Fibroblast of lung (primary cell): ENCODE data around the gene MSS51. TPM values are rescaled to one million over a fixed set of nuclear protein-coding genes. Genes with fewer than 3 reads are reported as not detected.
"Not testable (repeated sequence)": the region's sequence is repeated elsewhere in the genome, so short reads cannot be mapped to it uniquely, and the experiment has no call there.

Experiments used
- DNase-seq, 2 donors: peaks; one replicate each; pipeline versions ENCODE4 v3.0.0 to v3.0.0-alpha.2; 2010; ENCODE audit warnings: low read depth in 2 of 2
- H2AFZ ChIP-seq: 2 replicates; pipeline ENCODE4 v1.5.1; 2012; ENCODE audit warnings: low read length, control low read depth, inconsistent platforms
- H3K27ac ChIP-seq: 2 replicates; pipeline ENCODE4 v1.5.1; 2011; ENCODE audit warnings: low read length, control low read depth; ENCODE audit not compliant: insufficient read depth
- H3K27me3 ChIP-seq: 2 replicates; pipeline ENCODE4 v1.5.1; 2011; ENCODE audit warnings: mild to moderate bottlenecking, low read length; ENCODE audit not compliant: control insufficient read depth, insufficient read depth
- H3K36me3 ChIP-seq: 2 replicates; pipeline ENCODE4 v1.5.1; 2011; ENCODE audit warnings: low read length; ENCODE audit not compliant: control insufficient read depth, insufficient read depth
- H3K4me1 ChIP-seq: 2 replicates; pipeline ENCODE4 v1.5.1; 2011; ENCODE audit warnings: low read length; ENCODE audit not compliant: control insufficient read depth, insufficient read depth; ENCODE audit errors: extremely low read depth
- H3K4me2 ChIP-seq: 2 replicates; pipeline ENCODE4 v1.5.1; 2011; ENCODE audit warnings: low read length, control low read depth; ENCODE audit not compliant: insufficient read depth; ENCODE audit errors: extremely low read depth
- H3K4me3 ChIP-seq, 4 experiments: fragments of 200-600 bp in 1 of 4; sonication (generic) in 1 of 4; replicated peaks in 1 of 4; 2 replicates each; pipeline ENCODE4 v1.5.1; 2011 to 2016; ENCODE audit warnings: low read length in 4 of 4, low read depth in 3 of 4, mild to moderate bottlenecking in 3 of 4, control low read depth in 2 of 4, inconsistent platforms in 1 of 4, mixed read lengths in 1 of 4; ENCODE audit not compliant: insufficient read depth in 1 of 4; ENCODE audit errors: control extremely low read depth in 1 of 4
- H3K79me2 ChIP-seq: 2 replicates; pipeline ENCODE4 v1.5.1; 2012; ENCODE audit warnings: mild to moderate bottlenecking, low read length, inconsistent platforms; ENCODE audit not compliant: control insufficient read depth, insufficient read depth
- H3K9ac ChIP-seq: 2 replicates; pipeline ENCODE4 v1.5.1; 2011; ENCODE audit warnings: mild to moderate bottlenecking, low read length, control low read depth; ENCODE audit not compliant: insufficient read depth
- H3K9me3 ChIP-seq: 2 replicates; pipeline ENCODE4 v1.5.1; 2012; ENCODE audit warnings: low read depth, low read length; ENCODE audit not compliant: control insufficient read depth, insufficient read depth
- H4K20me1 ChIP-seq: 2 replicates; pipeline ENCODE4 v1.5.1; 2011; ENCODE audit warnings: low read length; ENCODE audit not compliant: control insufficient read depth, insufficient read depth; ENCODE audit errors: extremely low read depth
- CTCF ChIP-seq, 2 donors: IDR thresholded peaks in 1 of 2; conservative IDR thresholded peaks in 1 of 2; 1 replicate in 1 of 2; 2 replicates in 1 of 2; pipeline ENCODE4 v1.5.1; 2011 to 2012; ENCODE audit warnings: low read length in 2 of 2, control low read depth in 1 of 2, inconsistent platforms in 1 of 2, low read depth in 1 of 2, mild to moderate bottlenecking in 1 of 2
- EZH2 ChIP-seq: IDR thresholded peaks from 2 replicates; pipeline ENCODE4 v1.5.1; 2012; ENCODE audit warnings: low read length, control low read depth, mild to moderate bottlenecking; ENCODE audit errors: missing control alignments
- polyA plus RNA-seq, 2 donors: library from polyadenylated mRNA; depleted of rRNA in 1 of 2; stranded (reverse) in 1 of 2; unstranded in 1 of 2; fragments of >200 nt; gene quantifications; 2 replicates each; pipeline ENCODE4 v1.2.1, GENCODE V29; 2011 to 2012; ENCODE audit warnings: missing spikeins in 1 of 2
- total RNA-seq: library from RNA; depleted of rRNA; stranded (reverse); fragments of >200 nt; gene quantifications from 2 replicates; pipeline ENCODE4 v1.2.1, GENCODE V29; 2014

Gene MSS51
- total and polyA plus RNA-seq, 2 donors (not counting 1 experiment from before 2014, with no cell fraction given), result 0.78 to 1.5 TPM

- TF ChIP-seq CTCF (conservative IDR thresholded peaks at IDR 0.05 in 1 of 2, IDR thresholded peaks at IDR 0.05 in 1 of 2; ENCODE audit: low read depth in 1 of 2, low read length in 2 of 2), result no peak
- no peak for TF ChIP-seq EZH2
- no peaks in the 10 kb centered on the region for H3K4me1 ChIP-seq
- H3K27ac ChIP-seq, result no peak overlapping the region
- H4K20me1 ChIP-seq, result no peaks in the 10 kb centered on the region
- no peaks in the 10 kb centered on the region for H3K9me3 ChIP-seq
- H3K9ac ChIP-seq, result no peak overlapping the region
- no peak overlapping the region for H2AFZ ChIP-seq
- no peaks in the 10 kb centered on the region for H3K27me3 ChIP-seq
- no peak for DNase-seq
- peaks cover 34% of the 10 kb centered on the region for H3K79me2 ChIP-seq
- no peak overlapping the region for H3K4me2 ChIP-seq
- peaks cover 3% of the 10 kb centered on the region for H3K36me3 ChIP-seq
- H3K4me3 ChIP-seq, result no peak overlapping the region
These were observed 34.3 kb downstream of the MSS51 start for GRCh38 chr10:73399063-73399462.

GRCh38 chr10:73398024-73398423 is 35.3 kb downstream of the MSS51 start:
- H3K4me2 ChIP-seq, result no peak overlapping the region
- H3K27ac ChIP-seq, result no peak overlapping the region
- H3K4me1 ChIP-seq, result no peaks in the 10 kb centered on the region
- H3K4me3 ChIP-seq, result no peak overlapping the region
- H3K27me3 ChIP-seq, result no peaks in the 10 kb centered on the region
- H3K36me3 ChIP-seq, result peaks cover 3% of the 10 kb centered on the region
- no peaks in the 10 kb centered on the region for H4K20me1 ChIP-seq
- peaks cover 23% of the 10 kb centered on the region for H3K79me2 ChIP-seq
- no peak overlapping the region for H2AFZ ChIP-seq
- H3K9me3 ChIP-seq, result no peaks in the 10 kb centered on the region
- H3K9ac ChIP-seq, result no peak overlapping the region
- peak in 1 of 2 donors; percentile 21 for TF ChIP-seq CTCF (conservative IDR thresholded peaks at IDR 0.05 in 1 of 2, IDR thresholded peaks at IDR 0.05 in 1 of 2; ENCODE audit: low read depth in 1 of 2, low read length in 2 of 2)
- no peak for TF ChIP-seq EZH2
- DNase-seq, result no peak

- H3K9ac ChIP-seq, H4K20me1 ChIP-seq, H3K4me2 ChIP-seq, H3K4me3 ChIP-seq, H3K9me3 ChIP-seq, H3K79me2 ChIP-seq, H2AFZ ChIP-seq, H3K27me3 ChIP-seq, H3K4me1 ChIP-seq, H3K36me3 ChIP-seq, H3K27ac ChIP-seq, DNase-seq: not testable (repeated sequence)
These were observed 39.0 kb downstream of the MSS51 start for GRCh38 chr10:73394325-73394724.

- H3K9me3 ChIP-seq, result no peaks in the 10 kb centered on the region
- no peak overlapping the region for H2AFZ ChIP-seq
- TF ChIP-seq EZH2 (no peak), CTCF (conservative IDR thresholded peaks at IDR 0.05 in 1 of 2, IDR thresholded peaks at IDR 0.05 in 1 of 2; ENCODE audit: low read depth in 1 of 2, low read length in 2 of 2) (no peak)
- H3K9ac ChIP-seq, result no peak overlapping the region
- H3K27ac ChIP-seq, result no peak overlapping the region
- H4K20me1 ChIP-seq, result no peaks in the 10 kb centered on the region
- no peak overlapping the region for H3K4me2 ChIP-seq
- no peaks in the 10 kb centered on the region for H3K79me2 ChIP-seq
- H3K4me1 ChIP-seq, result no peaks in the 10 kb centered on the region
- H3K4me3 ChIP-seq, result no peak overlapping the region
- DNase-seq, result no peak
- peaks cover 6% of the 10 kb centered on the region for H3K36me3 ChIP-seq
- no peaks in the 10 kb centered on the region for H3K27me3 ChIP-seq
These were observed 45.1 kb downstream of the MSS51 start for GRCh38 chr10:73388228-73388627.
